ENCODE data around the gene ELP6.

The ELP6 gene

GRCh38 chr3:47455806-47456452 is 57.6 kb downstream of the ELP6 start:
- no peak for DNase-seq

- no peak for DNase-seq
These were observed 60.9 kb downstream of the ELP6 start for GRCh38 chr3:47452453-47453215.

Measured in NCI-H446 treated with DMSO at 0.1 percent for 48 hours (cell line).